GM21367 (cell line): Measurements from ENCODE around the gene CPO.

Source experiments
- ATAC-seq: cut with Tn5 transposase; IDR thresholded peaks from one replicate; pipeline ENCODE4 v1.9.1; 2021; ENCODE audit not compliant: unreplicated experiment

Gene CPO

DNA sequence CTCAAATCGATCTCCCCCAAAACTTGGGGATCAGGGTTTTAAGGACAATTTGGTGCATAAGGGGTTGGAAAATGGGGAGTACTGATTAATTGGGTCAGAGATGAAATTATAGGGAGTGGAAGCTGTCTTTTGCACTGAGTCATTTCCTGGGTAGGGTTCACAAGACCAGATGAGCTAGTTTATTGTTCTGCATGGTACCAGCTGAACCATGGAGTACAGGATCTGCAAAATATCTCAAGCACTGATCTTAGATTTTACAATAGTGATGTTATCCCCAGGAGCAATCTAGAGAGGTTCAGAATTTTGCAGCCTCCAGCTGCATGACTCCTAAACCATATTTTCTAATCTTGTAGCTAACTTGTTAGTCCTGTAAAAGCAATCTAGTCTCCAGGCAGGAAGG, 73.1 kb downstream of the CPO start:
- ATAC-seq = no peak

GRCh38 chr2:207014424-207014823, 75.1 kb downstream of the CPO start:
- no peak for ATAC-seq

GRCh38 chr2:207015901-207016300, 76.6 kb downstream of the CPO start:
- no peak for ATAC-seq
